RPMI8226 (cell line): ENCODE measurements around the gene SPATA32.
A peak's percentile ranks its signal among the peaks of the same experiment; 100 is the strongest.
"Not testable (repeated sequence)": the region's sequence is repeated elsewhere in the genome, so short reads cannot be mapped to it uniquely, and the experiment has no call there.

Experiments used
- DNase-seq: peaks from one replicate; pipeline ENCODE4 v3.0.0-alpha.2; 2015

SPATA32 gene

GRCh38 chr17:45261577-45262515, at the start of gene SPATA32:
Gene SPATA32, minus strand, starts transcription at chr17:45262094. Its CDS starts 78 bp downstream, at chr17:45262016.
- DNase-seq, result no peak

GRCh38 chr17:45311401-45311759, 49.5 kb upstream of the SPATA32 start:
- DNase-seq, result no peak

- DNase-seq, result peak; percentile 69
Measured at GRCh38 chr17:45310380-45311324, 48.8 kb upstream of the SPATA32 start.

GRCh38 chr17:45309400-45309799, 47.5 kb upstream of the SPATA32 start:
- DNase-seq, result no peak

- no peak for DNase-seq
Measured at GRCh38 chr17:45308840-45309239, 46.9 kb upstream of the SPATA32 start.

GRCh38 chr17:45308016-45308365, 46.1 kb upstream of the SPATA32 start:
- DNase-seq, result no peak

- DNase-seq, result no peak
Measured at GRCh38 chr17:45307290-45308015, 45.6 kb upstream of the SPATA32 start.

GRCh38 chr17:45306623-45307022, 44.7 kb upstream of the SPATA32 start:
- no peak for DNase-seq

GRCh38 chr17:45306094-45306493, 44.2 kb upstream of the SPATA32 start:
- DNase-seq, result no peak

GRCh38 chr17:45305530-45306087, 43.7 kb upstream of the SPATA32 start:
- DNase-seq, result no peak

GRCh38 chr17:45302649-45303173, 40.8 kb upstream of the SPATA32 start:
- peak; percentile 40 for DNase-seq

- DNase-seq, result not testable (repeated sequence)
Measured at GRCh38 chr17:45302220-45302619, 40.3 kb upstream of the SPATA32 start.

- DNase-seq, result no peak
Measured at GRCh38 chr17:45301674-45302073, 39.8 kb upstream of the SPATA32 start.

GRCh38 chr17:45300060-45300751, 38.3 kb upstream of the SPATA32 start:
- DNase-seq, result no peak

GRCh38 chr17:45299361-45299760, 37.5 kb upstream of the SPATA32 start:
- DNase-seq, result no peak

GRCh38 chr17:45298546-45299285, 36.8 kb upstream of the SPATA32 start:
- DNase-seq, result no peak

GRCh38 chr17:45296833-45297124, 34.9 kb upstream of the SPATA32 start:
- DNase-seq, result no peak

- DNase-seq, result peak; percentile 77
Measured at GRCh38 chr17:45296003-45296832, 34.3 kb upstream of the SPATA32 start.

- DNase-seq, result no peak
Measured at GRCh38 chr17:45294506-45294905, 32.6 kb upstream of the SPATA32 start.
